IPS DF 6.9 (cell line): ENCODE data around the gene REEP2.
"Not testable (repeated sequence)": the region's sequence is repeated elsewhere in the genome, so short reads cannot be mapped to it uniquely, and the experiment has no call there.

Experiments used
- DNase-seq: peaks from one replicate; pipeline ENCODE4 v3.0.0-alpha.2; 2013; ENCODE audit warnings: low read depth, low spot score
- H3K27ac ChIP-seq: one replicate; pipeline ENCODE4 v1.5.1; 2013; ENCODE audit warnings: low read length, control low read depth
- H3K27me3 ChIP-seq: 2 replicates; pipeline ENCODE4 v1.6.1; 2013; ENCODE audit warnings: mild to moderate bottlenecking, low read length; ENCODE audit not compliant: control insufficient read depth, insufficient read depth
- H3K36me3 ChIP-seq: 2 replicates; pipeline ENCODE4 v1.6.1; 2013; ENCODE audit warnings: low read length; ENCODE audit not compliant: control insufficient read depth, insufficient read depth
- H3K4me1 ChIP-seq: 2 replicates; pipeline ENCODE4 v1.6.1; 2013; ENCODE audit warnings: low read length; ENCODE audit not compliant: control insufficient read depth, insufficient read depth
- H3K4me3 ChIP-seq: 2 replicates; pipeline ENCODE4 v1.5.1; 2013; ENCODE audit warnings: mild to moderate bottlenecking, low read length
- H3K9me3 ChIP-seq: 2 replicates; pipeline ENCODE4 v1.6.1; 2013; ENCODE audit warnings: low read length, inconsistent platforms; ENCODE audit not compliant: control insufficient read depth, insufficient read depth
- WGBS: extraction: QIAGEN DNeasy Blood & Tissue Kit; methylation state at CpG from one replicate; pipeline ENCODE4 v1.1.7; 2013; ENCODE audit warnings: mixed read lengths, missing lambda C conversion rate; ENCODE audit not compliant: insufficient read length, insufficient coverage; 5-methylcytosine and 5-hydroxymethylcytosine counted together

Gene REEP2

DNA sequence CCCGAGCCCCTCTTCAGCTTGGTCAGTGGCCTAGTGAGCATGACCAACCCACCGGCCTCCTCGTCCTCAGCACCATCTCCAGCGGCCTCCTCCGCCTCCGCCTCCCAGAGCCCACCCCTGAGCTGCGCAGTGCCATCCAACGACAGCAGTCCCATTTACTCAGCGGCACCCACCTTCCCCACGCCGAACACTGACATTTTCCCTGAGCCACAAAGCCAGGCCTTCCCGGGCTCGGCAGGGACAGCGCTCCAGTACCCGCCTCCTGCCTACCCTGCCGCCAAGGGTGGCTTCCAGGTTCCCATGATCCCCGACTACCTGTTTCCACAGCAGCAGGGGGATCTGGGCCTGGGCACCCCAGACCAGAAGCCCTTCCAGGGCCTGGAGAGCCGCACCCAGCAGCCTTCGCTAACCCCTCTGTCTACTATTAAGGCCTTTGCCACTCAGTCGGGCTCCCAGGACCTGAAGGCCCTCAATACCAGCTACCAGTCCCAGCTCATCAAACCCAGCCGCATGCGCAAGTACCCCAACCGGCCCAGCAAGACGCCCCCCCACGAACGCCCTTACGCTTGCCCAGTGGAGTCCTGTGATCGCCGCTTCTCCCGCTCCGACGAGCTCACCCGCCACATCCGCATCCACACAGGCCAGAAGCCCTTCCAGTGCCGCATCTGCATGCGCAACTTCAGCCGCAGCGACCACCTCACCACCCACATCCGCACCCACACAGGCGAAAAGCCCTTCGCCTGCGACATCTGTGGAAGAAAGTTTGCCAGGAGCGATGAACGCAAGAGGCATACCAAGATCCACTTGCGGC, 28.2 kb downstream of the REEP2 start:
- Histone ChIP-seq H3K4me1 (no peaks in the 10 kb centered on the region; the same call in none of the 2 replicates), H3K27ac (no peak overlapping the region), H3K36me3 (peaks cover 11% of the 10 kb centered on the region; the same call in 1 of the 2 replicates), H3K4me3 (peak overlapping the region; percentile 96; the same call in 1 of the 2 replicates), H3K9me3 (no peaks in the 10 kb centered on the region), H3K27me3 (peaks cover 2% of the 10 kb centered on the region; the same call in 1 of the 2 replicates)
- no CpG with 5 or more reads among the region's 45 CpGs for WGBS
- no peak for DNase-seq

- peaks cover 2% of the 10 kb centered on the region for H3K4me1 ChIP-seq
- H3K36me3 ChIP-seq = peaks cover 11% of the 10 kb centered on the region; the same call in 1 of the 2 replicates
- no CpG with 5 or more reads among the region's 14 CpGs for WGBS
- H3K27ac ChIP-seq = no peak overlapping the region
- DNase-seq = no peak
- H3K4me3 ChIP-seq = no peak overlapping the region
- peaks cover 2% of the 10 kb centered on the region; the same call in 1 of the 2 replicates for H3K27me3 ChIP-seq
- H3K9me3 ChIP-seq = no peaks in the 10 kb centered on the region
Observed at GRCh38 chr5:138467711-138468132, 28.9 kb downstream of the REEP2 start.

DNA sequence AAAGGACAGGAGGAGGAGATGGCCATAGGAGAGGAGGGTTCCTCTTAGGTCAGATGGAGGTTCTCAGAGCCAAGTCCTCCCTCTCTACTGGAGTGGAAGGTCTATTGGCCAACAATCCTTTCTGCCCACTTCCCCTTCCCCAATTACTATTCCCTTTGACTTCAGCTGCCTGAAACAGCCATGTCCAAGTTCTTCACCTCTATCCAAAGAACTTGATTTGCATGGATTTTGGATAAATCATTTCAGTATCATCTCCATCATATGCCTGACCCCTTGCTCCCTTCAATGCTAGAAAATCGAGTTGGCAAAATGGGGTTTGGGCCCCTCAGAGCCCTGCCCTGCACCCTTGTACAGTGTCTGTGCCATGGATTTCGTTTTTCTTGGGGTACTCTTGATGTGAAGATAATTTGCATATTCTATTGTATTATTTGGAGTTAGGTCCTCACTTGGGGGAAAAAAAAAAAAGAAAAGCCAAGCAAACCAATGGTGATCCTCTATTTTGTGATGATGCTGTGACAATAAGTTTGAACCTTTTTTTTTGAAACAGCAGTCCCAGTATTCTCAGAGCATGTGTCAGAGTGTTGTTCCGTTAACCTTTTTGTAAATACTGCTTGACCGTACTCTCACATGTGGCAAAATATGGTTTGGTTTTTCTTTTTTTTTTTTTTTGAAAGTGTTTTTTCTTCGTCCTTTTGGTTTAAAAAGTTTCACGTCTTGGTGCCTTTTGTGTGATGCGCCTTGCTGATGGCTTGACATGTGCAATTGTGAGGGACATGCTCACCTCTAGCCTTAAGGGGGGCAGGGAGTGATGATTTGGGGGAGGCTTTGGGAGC, 29.5 kb downstream of the REEP2 start:
- DNase-seq = no peak
- WGBS = no CpG with 5 or more reads among the region's 7 CpGs
- Histone ChIP-seq H3K9me3 (no peaks in the 10 kb centered on the region), H3K36me3 (peaks cover 11% of the 10 kb centered on the region; the same call in 1 of the 2 replicates), H3K27ac (no peak overlapping the region), H3K4me3 (no peak overlapping the region), H3K27me3 (peaks cover 2% of the 10 kb centered on the region; the same call in 1 of the 2 replicates), H3K4me1 (peaks cover 2% of the 10 kb centered on the region)

- Histone ChIP-seq H3K4me1 (peaks cover 2% of the 10 kb centered on the region), H3K4me3 (no peak overlapping the region), H3K9me3 (no peaks in the 10 kb centered on the region), H3K36me3 (peaks cover 11% of the 10 kb centered on the region; the same call in 1 of the 2 replicates), H3K27ac (no peak overlapping the region), H3K27me3 (peaks cover 2% of the 10 kb centered on the region; the same call in 1 of the 2 replicates)
- WGBS = 100% methylated on average over 2 of the region's 8 CpGs
- DNase-seq = no peak
Observed at GRCh38 chr5:138468966-138469539, 30.2 kb downstream of the REEP2 start.

DNA sequence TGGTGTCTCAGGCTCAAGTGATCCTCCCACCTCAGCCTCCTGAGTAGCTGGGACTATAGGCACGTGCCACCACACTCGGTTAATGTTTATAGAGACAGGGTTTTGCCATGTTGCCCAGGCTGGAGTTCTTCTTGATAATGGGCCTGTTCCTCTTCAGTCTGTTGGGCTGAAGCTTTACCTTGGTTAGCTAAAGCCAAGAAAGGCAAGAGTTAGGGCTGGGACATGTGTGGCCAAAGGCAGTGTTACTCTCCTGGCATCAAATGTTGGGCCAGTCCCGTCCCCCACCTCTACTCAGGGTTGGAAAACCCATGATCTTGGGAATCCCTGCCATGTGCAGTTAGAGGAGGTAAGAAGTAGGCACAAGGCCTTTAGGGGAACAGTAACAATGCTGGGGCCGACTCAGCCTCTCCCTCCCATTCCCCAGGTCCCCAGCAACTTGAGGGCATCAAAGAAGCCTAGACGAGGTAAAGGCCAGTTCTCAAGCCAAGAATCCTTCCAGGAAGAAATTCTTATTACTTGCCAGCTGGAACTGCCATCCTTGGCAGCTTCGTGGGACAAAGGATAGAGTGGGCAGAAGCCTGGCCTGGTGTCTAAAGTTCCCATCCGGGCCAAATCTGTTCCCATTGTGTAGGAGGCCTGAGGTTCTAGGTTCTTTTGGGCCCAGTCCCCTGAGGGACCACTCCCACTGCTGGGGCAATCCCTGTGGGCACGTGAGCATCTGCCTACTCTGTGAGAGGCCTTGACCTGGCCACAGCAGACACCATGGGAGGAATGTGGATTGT, 30.9 kb downstream of the REEP2 start:
- Histone ChIP-seq H3K9me3 (no peaks in the 10 kb centered on the region), H3K4me1 (peaks cover 2% of the 10 kb centered on the region), H3K4me3 (no peak overlapping the region), H3K27ac (no peak overlapping the region), H3K27me3 (peaks cover 2% of the 10 kb centered on the region; the same call in 1 of the 2 replicates), H3K36me3 (peaks cover 11% of the 10 kb centered on the region; the same call in 1 of the 2 replicates)
- DNase-seq = no peak
- WGBS = no CpG with 5 or more reads among the region's 8 CpGs

DNA sequence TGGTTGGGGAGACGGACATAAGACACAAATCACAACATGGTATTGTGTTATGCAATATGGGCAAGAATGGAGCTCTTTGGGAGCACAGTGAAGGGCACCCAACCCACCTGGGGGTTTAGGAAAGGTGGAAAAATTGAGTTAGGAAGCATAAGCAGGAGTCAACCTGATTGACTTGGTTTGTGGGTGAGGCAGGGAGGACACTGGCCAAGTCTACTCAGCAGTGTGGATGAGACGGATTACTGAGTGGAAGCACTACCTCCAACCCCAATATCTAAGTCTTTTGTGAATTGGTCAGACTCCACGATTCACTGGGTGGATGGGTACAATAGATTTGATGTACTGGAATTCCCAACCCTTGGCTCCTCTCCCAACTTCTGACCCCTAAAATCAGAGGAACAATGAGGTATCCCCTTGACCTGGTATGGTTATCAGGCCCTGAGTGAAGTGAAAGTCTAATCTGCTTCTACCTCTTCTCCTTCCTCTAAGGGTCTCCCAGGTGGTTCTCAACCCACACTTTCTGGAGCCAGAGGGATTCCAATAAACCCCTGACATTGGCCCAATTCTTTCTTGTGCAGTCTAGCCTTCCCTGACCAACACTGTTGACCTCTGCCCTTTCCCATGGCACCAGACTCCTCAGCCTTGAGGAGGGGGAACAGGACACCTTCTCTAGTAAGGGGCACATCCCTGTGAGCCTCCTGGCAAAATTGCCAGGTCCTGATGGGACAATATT, 31.6 kb downstream of the REEP2 start:
- H3K27me3 ChIP-seq = peaks cover 2% of the 10 kb centered on the region; the same call in 1 of the 2 replicates
- no peak for DNase-seq
- H3K36me3 ChIP-seq = peaks cover 11% of the 10 kb centered on the region; the same call in 1 of the 2 replicates
- H3K27ac ChIP-seq = no peak overlapping the region
- WGBS = no CpG with 5 or more reads among the region's 3 CpGs
- H3K4me3 ChIP-seq = no peak overlapping the region
- no peaks in the 10 kb centered on the region for H3K9me3 ChIP-seq
- H3K4me1 ChIP-seq = peaks cover 2% of the 10 kb centered on the region

- Histone ChIP-seq H3K36me3 (peaks cover 11% of the 10 kb centered on the region; the same call in 1 of the 2 replicates), H3K9me3 (no peaks in the 10 kb centered on the region), H3K4me1 (peaks cover 2% of the 10 kb centered on the region), H3K27ac (no peak overlapping the region), H3K4me3 (no peak overlapping the region), H3K27me3 (peaks cover 2% of the 10 kb centered on the region; the same call in 1 of the 2 replicates)
- DNase-seq = no peak
- WGBS = no CpG with 5 or more reads among the region's 2 CpGs
Observed at GRCh38 chr5:138471052-138471361, 32.1 kb downstream of the REEP2 start.

DNA sequence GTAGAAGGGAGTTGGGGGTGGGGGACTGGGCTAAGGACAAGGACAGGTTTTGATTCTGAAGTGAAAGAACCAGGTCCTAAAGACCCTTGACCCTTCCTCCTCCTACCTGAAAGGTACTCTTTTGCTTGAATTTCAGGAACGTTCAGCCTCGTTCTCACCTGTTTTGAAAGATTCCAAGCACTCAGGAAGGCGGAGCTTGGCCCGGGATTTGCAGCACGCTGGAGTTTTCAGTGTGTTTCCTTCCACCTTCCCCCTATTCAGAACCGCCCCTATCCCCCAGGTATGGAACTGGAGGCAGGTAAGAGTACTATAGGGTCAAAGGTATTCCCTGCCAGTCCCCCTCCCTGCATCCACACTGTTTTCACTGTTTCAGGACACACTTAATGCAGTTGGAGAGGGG, 33.5 kb downstream of the REEP2 start:
- peaks cover 5% of the 10 kb centered on the region; the same call in 1 of the 2 replicates for H3K36me3 ChIP-seq
- WGBS = no CpG with 5 or more reads among the region's 6 CpGs
- H3K4me1 ChIP-seq = peaks cover 2% of the 10 kb centered on the region; the same call in 1 of the 2 replicates
- no peak overlapping the region for H3K4me3 ChIP-seq
- H3K27ac ChIP-seq = no peak overlapping the region
- no peaks in the 10 kb centered on the region for H3K9me3 ChIP-seq
- no peak for DNase-seq
- no peaks in the 10 kb centered on the region for H3K27me3 ChIP-seq

GRCh38 chr5:138473151-138473550, 34.3 kb downstream of the REEP2 start:
- H3K4me3 ChIP-seq, H3K9me3 ChIP-seq, DNase-seq, H3K27ac ChIP-seq, H3K4me1 ChIP-seq, H3K36me3 ChIP-seq, H3K27me3 ChIP-seq: not testable (repeated sequence)
- no CpG with 5 or more reads among the region's 5 CpGs for WGBS
